HG03097 (cell line): ENCODE measurements around the gene HOXC9.

Source experiments
- ATAC-seq: cut with Tn5 transposase; IDR thresholded peaks from one replicate; pipeline ENCODE4 v1.9.1; 2021; ENCODE audit not compliant: unreplicated experiment, low FRiP score

HOXC9 gene

DNA sequence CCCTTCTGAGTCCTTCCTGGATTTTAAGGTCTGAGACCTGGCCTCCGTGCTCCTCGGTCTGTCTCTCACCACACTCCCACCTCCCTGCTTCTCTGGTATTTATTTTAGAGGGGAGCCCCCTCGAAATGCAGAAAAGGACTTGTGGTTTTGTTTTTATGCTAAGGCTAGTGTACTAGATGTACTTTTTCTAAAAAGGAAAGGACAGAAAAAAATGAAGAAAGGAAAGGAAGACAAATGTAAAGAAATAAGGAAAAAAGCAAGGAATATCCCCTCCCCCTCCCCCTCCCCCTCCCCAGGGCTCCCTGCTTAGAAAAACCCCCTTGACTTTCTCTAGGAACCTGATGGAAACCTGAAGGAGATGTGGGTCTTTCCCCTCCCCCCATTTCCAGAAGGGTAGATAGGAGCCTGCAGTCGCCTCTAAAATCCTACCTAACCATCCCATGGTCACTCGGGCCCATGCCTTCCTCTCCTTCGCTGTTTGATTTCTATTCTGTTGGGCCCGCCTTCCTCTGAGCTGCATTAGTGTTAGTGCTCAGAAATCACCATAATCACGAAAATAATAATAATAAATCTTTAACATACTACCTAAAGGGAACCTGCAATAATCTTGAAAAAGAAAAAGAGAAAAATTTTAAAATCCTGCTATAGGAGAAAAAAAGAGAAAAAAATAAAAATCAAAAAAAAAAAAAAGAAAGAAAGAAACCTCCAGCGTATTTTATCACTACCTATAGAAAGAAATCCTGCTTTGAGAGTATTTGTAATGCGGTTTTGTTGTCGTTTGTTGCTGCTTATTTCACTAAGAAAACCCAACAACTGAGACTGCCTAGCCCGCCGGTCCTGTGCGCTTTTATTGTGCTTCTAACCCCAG is 11.9 kb downstream of the HOXC9 start:
- no peak for ATAC-seq

DNA sequence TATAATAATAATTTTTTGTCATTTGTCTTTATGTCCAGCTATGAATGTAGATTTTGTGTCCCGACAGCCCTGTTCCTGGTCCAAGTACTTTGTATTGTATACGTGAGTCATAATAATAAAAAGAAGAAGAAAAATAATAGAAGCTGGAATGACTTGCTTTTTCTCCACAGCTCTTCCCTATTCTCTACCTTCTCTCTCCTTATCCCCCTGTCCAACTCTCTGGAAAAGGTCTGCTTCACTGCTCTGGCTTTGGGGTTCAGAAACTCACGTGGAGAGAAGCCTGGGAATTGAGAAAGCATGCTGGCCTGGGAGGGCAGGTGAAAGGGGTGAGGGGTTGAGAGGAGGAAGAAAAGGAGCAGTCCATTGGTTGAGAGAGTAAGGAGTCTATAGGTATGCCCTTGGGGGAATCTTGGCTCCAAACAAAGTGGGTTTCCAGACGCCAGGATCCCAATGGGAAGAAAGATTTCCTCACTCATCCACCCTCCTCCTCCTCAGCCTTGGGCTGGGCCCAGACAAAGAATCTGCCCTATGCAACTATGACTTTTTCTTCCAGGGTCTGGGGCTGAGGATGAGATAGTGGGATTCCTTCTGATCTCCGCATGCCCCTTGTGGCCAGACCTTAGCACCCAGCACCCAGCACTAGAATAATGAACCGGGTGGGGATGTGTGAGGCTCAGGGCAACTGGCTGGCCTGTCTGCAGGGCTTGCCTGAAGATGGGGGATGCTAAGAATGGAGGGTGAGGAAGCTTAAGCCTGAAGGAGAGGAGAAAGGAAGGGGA is 12.9 kb downstream of the HOXC9 start:
- ATAC-seq: no peak

DNA sequence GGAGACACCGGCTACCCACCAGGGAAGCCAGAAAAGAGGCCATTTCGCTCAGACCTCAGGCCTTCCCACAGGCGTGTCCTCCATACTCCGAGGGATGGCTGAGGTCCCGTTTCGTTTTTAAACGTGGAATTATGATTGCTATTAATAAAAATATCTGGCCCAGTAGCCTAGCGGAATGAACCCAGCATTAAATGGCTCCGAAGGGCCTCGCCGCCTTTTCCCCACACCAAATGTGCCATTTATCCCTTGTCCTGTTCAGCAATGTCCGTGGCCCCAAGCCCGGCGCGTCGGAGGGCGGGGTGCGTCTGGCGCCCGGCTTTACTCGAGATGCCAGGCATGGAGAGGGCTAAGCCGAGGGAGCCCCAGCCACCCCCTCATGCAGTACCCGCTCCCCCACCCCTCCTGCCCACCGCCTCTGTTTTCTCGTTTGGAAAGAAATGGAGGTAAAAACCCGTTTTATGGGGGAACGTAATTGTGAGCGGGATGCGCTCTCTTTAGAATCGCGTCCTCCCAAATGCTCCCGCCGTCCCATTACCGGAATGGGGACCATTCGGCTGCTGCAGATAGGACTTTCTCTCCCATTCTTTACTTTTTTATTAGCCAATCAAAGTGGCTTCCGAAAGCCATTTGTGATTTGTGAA is 14.5 kb downstream of the HOXC9 start:
- no peak for ATAC-seq

DNA sequence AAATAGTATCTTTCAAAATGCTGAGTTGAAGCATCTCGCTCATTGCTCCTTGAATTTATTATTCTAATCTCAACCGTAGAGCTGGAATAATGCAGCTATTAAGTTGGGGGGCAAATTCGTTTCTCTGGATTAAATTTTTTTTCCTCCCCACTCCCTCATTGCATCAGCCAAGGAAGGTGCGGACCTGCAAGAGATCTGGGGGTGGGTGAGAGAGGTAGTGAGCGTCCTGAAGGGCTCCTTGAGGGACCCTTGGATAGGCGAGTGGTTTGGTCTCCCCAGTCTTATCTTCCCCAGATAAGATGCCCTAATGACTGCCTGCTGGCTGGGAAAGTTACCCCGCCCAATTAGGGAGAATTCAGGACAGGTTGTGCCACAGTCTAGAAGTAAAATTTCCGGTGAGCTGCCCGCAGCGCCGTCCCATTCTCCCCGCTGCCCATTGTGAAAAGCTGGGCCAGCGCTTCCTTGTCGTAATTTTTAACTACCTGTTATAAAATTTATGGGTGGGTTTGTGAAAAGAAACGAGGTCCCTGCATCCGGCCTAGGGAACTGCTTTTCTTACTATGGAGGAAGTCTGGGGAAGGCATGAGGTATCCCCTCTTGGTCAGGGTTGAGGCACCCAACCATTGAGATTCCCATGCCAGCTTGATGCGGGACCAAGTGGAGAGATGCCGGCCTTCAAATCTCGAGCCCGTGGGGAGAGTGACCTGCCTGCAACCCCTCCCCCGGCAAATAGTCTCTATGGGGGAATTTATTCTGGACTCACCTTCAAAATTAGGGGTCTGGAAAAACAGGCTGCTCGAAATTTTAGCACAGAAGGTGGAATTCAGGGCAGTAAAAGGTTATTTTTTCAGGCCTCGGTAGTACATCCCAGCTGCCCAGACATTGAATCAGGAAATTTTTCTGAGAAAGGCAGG is 15.3 kb downstream of the HOXC9 start:
- no peak for ATAC-seq

DNA sequence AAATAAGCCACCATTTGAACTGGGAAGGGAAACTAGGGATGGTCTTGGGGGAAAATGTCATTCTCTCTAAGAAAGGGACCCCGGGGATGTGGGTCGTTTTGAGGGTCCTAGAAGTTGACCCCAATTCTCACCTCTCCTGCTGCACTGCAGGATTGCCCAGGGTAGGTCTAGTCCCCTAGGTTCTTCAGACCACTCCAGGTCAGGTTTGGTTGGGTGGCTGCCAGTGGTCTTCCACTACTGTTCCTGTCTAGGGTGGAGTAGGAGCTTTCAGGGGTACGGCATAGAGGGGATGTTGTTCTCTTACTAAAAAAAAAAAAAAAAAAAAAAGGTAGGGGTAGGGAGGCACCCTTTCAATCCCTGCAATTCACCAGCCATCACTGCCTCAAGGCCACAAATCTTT is 16.1 kb downstream of the HOXC9 start:
- no peak for ATAC-seq

DNA sequence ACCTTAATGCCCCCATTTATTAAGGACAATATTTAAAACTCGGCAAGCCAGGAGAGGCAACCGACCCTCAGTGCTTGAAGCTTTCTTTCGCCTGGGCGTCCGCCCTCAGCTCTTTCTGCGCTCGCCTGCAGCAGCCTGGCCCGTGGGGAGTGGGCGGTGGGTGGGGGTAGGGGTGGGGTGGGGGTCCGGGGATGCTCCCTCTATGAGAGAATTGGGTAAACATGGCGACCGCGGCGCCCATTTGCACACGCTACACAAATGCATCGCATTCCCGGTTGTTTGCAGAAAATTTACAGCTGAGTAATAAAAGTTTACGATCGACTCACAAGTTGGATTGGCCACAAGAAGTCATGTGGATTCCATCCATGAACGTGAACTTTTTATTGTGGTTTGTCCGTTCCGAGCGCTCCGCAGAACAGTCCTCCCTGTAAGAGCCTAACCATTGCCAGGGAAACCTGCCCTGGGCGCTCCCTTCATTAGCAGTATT is 16.6 kb downstream of the HOXC9 start:
- ATAC-seq: no peak

DNA sequence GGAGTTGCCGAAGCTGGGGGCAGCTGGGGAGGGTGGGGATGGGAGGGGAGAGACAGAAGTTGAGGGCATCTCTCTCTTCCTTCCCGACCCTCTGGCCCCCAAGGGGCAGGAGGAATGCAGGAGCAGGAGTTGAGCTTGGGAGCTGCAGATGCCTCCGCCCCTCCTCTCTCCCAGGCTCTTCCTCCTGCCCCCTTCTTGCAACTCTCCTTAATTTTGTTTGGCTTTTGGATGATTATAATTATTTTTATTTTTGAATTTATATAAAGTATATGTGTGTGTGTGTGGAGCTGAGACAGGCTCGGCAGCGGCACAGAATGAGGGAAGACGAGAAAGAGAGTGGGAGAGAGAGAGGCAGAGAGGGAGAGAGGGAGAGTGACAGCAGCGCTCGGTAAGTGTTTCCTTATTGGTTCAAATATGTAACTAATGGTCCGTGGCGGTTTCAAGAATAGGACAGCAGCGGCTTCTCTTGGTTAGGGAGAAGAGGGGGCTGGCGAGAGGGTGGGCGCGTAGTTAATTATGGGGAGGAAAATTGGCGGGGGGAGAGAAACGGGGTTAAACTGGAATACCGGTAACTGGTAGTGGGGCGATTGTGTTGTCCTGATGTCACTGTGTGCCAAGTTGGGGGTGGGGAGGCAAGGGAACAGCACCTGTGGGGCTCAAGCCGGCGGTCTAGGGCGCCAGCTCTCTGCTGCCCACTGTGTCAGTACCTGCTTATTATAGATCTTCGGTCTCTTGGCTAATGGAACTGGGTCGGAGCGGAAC is 17.2 kb downstream of the HOXC9 start:
- peak; percentile 13 for ATAC-seq

DNA sequence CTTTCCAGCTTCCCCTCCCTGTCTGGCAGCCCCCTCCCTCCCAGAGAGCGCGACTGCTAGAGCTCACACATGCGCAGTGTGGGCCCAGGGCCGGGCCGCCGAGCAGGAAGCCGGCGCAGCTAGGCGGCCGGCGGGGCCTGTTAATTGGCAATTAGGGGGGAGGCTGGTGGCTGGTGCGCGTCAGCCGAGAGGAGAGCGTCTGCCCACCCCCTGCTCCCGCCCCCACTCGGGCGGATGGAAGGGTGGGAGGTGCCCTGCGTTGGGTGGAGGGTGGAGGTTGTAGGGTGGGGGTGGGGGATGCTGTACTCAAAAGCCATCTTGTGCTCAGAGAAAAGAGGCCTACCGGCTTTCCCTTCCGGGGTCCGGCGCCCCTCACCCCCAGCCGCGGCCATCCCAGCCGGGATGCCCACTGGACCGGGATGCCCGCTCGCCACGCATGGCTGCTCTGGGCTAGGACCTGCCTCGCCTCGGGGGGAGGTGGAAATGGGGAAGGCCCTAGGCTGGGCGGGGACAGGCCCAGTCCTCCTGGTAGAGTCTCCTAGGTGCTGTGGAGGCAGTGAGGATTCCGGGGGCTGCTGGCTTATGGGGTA is 18.0 kb downstream of the HOXC9 start:
- peak; percentile 62 for ATAC-seq

DNA sequence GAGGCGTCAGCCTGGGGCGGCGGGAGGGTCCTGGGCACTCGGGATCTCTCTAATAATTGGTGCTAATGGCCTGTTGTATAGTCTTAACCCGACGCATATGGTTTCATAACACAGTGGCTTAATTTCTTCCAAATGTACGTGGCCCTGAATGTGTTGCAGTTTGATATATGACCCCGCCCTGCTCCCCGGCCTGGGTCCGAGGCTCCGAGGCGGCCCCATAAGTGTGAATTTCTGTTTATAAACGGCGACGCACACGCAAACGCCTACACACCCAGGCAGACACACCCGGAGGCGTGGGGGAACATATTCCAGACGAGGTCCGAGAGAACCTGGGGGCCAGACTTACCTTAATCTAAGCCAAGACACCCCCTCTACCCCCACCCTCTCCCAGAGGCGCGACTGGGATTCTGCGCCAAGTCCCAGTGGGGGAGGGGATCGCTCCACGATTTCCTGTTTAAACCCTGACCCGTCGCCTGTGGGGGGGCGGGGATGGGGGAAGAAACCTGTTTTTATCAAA is 18.6 kb downstream of the HOXC9 start:
- no peak for ATAC-seq

DNA sequence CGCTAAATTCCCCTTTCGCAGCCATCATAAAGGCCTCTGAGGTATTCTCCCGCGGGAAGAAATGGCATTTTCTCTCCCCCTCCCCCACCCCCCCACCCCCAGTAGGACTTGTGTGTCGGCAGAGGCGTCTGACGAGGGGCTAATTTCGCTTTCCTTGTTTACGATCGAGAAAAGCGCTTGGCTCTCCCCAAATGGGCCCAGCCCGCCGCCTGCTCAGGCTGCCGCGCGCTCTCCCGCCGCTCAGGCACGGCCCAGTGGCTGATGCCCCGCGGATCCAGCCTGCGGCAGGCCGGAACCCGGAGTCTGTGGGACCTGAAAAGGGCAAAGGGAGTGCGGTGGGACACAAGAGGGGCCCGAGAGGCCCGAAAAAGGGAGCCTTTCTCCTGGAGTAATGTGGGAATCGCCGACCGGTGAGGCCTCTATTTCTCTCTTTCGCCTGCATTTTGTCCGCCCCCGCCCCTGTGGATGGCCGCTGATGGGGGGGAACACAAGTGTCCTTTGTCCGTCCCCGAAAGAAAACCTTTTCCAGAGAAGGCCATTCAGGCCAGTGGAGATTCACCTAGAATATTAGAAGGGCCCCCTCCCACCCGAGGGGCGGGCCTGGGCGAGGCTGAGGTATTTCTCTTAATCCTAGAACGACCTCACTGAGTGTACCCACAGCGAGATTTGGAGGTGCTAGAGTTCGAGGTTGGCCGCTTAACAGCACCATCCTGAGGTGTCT is 19.3 kb downstream of the HOXC9 start:
- no peak for ATAC-seq

DNA sequence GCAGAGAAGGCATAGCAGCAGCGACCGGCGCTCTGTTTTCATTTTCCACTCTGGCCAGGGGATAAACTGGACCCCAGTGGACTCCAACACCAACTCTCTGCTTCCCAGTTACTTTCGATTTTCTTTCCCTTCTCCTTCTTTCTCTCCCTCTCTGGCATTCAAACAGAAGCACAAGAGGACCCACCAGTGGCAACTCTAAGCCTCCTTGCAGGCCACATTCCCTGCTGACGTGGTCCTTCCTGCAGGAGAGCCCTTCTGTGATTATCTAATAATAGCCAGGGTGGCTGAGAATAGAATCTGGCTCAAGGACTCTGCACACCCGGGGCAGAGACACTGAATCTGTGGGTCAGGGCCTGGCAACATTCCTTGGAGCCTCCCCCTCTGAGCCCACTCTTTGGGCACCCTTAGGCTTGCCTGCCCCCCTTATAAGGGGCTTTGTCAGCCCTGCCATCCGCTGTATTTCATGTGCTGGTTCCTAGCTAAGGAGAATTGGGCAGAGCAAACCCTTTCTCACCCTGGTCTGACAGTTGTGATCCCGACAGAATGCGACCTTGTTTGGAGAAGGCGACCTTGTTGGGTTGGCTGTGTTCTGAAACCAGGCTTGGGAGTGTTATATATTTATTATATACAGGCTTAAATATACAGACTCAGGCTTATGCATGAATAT is 20.1 kb downstream of the HOXC9 start:
- no peak for ATAC-seq

DNA sequence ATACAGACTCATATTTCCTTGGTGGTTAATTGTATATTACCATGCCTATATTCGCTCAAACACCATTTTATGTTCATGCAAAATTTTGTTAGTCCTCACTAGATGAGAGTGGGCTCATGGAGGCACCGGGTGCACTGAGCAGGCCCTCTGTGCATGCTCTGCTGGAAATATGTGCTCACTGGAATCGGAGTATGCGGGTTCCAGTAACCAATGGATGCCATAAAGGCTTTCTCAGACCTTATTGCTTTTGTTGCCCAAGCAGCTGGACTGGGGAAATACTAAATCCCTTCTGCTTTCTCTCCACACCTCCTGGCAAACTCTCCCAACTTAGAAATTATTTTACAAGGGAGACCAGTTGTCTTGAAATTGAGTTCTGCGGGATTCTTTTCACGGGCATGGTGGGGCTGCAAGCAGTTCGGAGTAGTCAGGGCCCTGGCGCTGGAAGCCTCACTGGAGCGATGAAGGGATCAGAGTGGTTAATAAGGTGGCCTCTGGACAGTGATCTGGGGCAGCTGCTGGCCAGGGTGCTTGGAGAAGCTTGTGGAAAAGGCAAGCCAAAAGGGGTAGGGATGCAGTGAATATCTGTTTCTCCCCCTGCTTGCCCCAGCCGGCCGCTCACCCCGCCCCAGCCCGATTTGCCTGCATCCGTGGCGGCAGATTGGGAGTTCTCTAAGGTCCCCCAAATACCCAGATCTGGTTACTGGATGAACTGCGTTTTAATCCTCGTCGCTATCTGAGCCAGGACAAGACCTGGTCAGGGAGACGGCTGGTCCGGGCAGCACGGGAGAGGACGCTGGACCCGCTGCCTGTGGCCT is 20.8 kb downstream of the HOXC9 start:
- no peak for ATAC-seq

DNA sequence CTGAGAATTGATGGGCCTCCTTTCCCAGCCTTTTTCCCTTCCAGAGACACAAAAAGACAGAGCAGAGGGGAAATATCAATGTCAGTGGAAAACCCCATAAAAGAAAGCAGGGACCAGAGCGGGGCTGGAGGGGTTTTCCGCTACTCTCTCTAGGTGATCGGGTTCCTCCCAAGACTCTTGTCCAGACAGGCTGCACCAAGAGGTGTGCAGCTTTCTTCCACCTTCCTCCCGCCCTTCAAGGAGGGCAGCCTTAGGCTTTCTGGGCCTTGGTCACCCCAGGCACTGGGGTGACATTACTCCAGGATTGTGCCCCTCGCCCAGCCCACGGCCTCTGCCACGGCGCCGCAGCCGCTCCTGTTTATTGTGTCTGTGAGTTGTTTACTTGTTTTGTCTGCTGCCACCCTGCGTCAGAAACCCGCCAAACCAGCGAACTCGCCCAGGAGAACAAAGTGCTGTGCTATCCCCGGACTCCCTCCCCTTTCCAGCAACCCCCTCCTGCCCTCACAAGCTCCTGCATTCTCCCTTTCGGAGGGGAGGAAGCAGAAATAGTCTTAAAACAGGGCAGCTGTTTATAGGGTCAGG is 21.6 kb downstream of the HOXC9 start:
- ATAC-seq: no peak

DNA sequence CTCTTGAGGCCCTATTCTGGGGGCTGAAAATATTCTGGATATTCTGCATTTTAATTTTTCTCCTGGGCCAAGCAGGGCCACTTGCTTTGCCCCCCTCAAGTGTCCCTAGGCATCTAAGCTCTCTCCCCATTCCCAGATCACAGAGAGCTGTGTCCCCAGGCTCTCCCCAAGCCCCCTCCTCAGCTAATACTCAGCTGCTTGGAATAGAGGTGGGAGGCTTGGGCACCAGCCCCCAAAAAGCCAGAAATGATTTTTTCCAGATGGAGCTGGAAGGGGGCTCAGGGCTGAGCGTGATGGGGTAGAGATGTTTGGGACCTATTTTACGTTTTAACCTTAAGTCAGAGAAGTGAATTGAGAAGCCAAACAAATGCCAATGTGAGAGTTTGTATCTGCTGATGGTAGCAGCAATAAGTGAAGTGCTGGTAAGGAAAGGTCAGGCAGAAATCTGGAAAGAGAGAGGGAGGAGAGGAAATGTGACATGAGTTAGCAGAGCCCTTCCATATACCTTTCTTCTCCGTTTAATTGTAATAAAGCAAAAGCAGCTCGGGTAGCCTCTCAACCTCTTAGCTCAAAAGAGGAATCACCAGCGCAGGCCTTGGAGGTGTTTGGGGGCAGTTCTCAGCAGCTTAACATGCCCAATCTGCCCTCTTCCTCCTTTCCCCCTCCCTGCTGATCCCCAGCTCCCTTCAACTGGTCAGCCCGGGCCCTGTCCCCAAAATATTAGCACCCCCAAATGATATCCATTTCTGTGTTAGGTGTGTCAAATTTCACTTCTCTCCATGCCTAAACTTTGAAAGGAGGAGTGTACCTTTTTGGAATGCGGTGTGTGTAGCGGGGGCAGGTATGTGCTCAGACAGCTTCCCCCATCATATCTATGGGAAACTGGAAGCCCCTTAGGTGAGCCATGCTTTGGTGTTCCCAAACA is 23.3 kb downstream of the HOXC9 start:
- no peak for ATAC-seq

DNA sequence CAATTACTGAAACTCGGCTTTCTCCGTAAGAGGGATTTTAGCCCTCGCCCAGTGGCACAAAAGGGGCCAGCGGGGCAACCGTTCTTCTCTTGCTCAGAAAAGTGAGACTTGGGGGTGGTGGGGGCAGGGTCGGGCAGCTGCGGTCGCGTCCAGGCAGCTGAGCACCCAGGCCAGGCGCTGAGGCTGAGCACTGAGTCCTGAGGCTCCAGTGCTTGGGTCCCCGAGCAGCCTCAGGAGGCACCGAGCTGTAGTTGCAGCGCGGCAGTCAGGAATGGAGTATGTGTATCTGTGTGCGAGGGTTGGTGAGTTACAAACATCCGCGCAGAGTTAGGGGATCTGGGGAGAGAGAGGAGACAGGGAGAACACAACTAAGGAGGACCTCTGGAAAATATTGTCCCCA is 24.2 kb downstream of the HOXC9 start:
- ATAC-seq: no peak
